Neural cell (in vitro differentiated cells): ENCODE results near the gene COIL. TPM values are rescaled to one million over a fixed set of nuclear protein-coding genes. Genes with fewer than 3 reads are reported as not detected.

Experiments
- H2AFZ ChIP-seq: fragments of 200-600, 300-800 bp; sonication (generic), shearing (Covaris generic); 2 replicates; pipeline ENCODE4 v1.6.0; 2014; ENCODE audit warnings: low read depth, mild to moderate bottlenecking, antibody characterized with exemption, low read length, moderate library complexity
- H3F3A ChIP-seq: fragments of 200-600 bp; shearing (Covaris generic); 2 replicates; pipeline ENCODE4 v1.6.1; 2016; ENCODE audit warnings: mild to moderate bottlenecking, moderate library complexity, mixed read lengths, antibody characterized with exemption, low read length; ENCODE audit not compliant: insufficient read depth, poor library complexity, severe bottlenecking
- H3K27ac ChIP-seq: fragments of 200-600, 300-800 bp; sonication (generic), shearing (Covaris generic); 2 replicates; pipeline ENCODE4 v1.5.1; 2014; ENCODE audit warnings: mild to moderate bottlenecking, low read length, moderate library complexity
- H3K27me3 ChIP-seq: fragments of 300-800, 200-600 bp; sonication (generic), shearing (Covaris generic); 2 replicates; pipeline ENCODE4 v1.6.0; 2014; ENCODE audit warnings: mild to moderate bottlenecking, low read depth, low read length, moderate library complexity; ENCODE audit not compliant: insufficient read depth
- H3K36me3 ChIP-seq: fragments of 300-800, 200-600 bp; sonication (generic), shearing (Covaris generic); 2 replicates; pipeline ENCODE4 v1.5.1; 2014; ENCODE audit warnings: mild to moderate bottlenecking, antibody characterized with exemption, low read length, moderate library complexity; ENCODE audit not compliant: insufficient read depth
- H3K4me2 ChIP-seq: fragments of 300-800, 200-600 bp; sonication (generic), shearing (Covaris generic); 2 replicates; pipeline ENCODE4 v1.6.0; 2014; ENCODE audit warnings: mild to moderate bottlenecking, low read length
- H3K4me3 ChIP-seq: fragments of 300-800, 200-600 bp; sonication (generic), shearing (Covaris generic); 2 replicates; pipeline ENCODE4 v1.5.1; 2014; ENCODE audit warnings: mild to moderate bottlenecking, low read length, moderate library complexity
- H3K79me2 ChIP-seq: fragments of 200-600 bp; shearing (Covaris generic); replicated peaks from 2 replicates; pipeline ENCODE4 v1.6.0; 2014; ENCODE audit warnings: mild to moderate bottlenecking, low read length, moderate library complexity; ENCODE audit not compliant: insufficient read depth
- H3K9ac ChIP-seq: fragments of 300-800, 200-600 bp; sonication (generic), shearing (Covaris generic); 2 replicates; pipeline ENCODE4 v1.6.1; 2016; ENCODE audit warnings: mild to moderate bottlenecking, low read length, mixed read lengths
- H3K9me2 ChIP-seq: fragments of 200-600 bp; shearing (Covaris generic); 2 replicates; pipeline ENCODE4 v1.6.1; 2016; ENCODE audit warnings: mild to moderate bottlenecking, low read length, mixed read lengths; ENCODE audit not compliant: insufficient read depth
- H3K9me3 ChIP-seq: fragments of 200-600, 300-800 bp; sonication (generic), shearing (Covaris generic); 2 replicates; pipeline ENCODE4 v1.6.1; 2016; ENCODE audit warnings: mild to moderate bottlenecking, mixed run types, low read length, moderate library complexity, mixed read lengths
- H4K20me1 ChIP-seq: fragments of 200-600 bp; shearing (Covaris generic); 2 replicates; pipeline ENCODE4 v1.6.1; 2016; ENCODE audit warnings: mild to moderate bottlenecking, mixed run types; ENCODE audit not compliant: insufficient read depth
- EP300 ChIP-seq: fragments of 450-650 bp; conservative IDR thresholded peaks from 2 replicates; pipeline ENCODE4 v1.6.1; 2014; ENCODE audit warnings: antibody characterized with exemption, mild to moderate bottlenecking, moderate library complexity; ENCODE audit not compliant: poor library complexity, severe bottlenecking
- EZH2 ChIP-seq: fragments of 200-600, 300-800 bp; shearing (Covaris generic), sonication (generic); IDR thresholded peaks from 2 replicates; pipeline ENCODE4 v1.6.1; 2014; ENCODE audit warnings: antibody characterized with exemption, low read length, borderline replicate concordance, mild to moderate bottlenecking; ENCODE audit not compliant: insufficient read depth, poor library complexity, severe bottlenecking
- MXI1 ChIP-seq: fragments of 450-650 bp; conservative IDR thresholded peaks from 2 replicates; pipeline ENCODE4 v1.6.1; 2014; ENCODE audit warnings: antibody characterized with exemption, mild to moderate bottlenecking; ENCODE audit not compliant: poor library complexity, severe bottlenecking
- POLR2AphosphoS5 ChIP-seq: IDR thresholded peaks from 2 replicates; pipeline ENCODE4 v1.6.1; 2012
- RAD21 ChIP-seq: fragments of 450-650 bp; conservative IDR thresholded peaks from 2 replicates; pipeline ENCODE4 v1.6.1; 2014; ENCODE audit warnings: antibody characterized with exemption, mild to moderate bottlenecking, moderate library complexity
- SMC3 ChIP-seq: fragments of 450-650 bp; conservative IDR thresholded peaks from 2 replicates; pipeline ENCODE4 v1.6.1; 2014; ENCODE audit warnings: antibody characterized with exemption, mild to moderate bottlenecking, moderate library complexity; ENCODE audit not compliant: poor library complexity
- TAF1 ChIP-seq: IDR thresholded peaks from 2 replicates; pipeline ENCODE4 v1.6.1; 2012; ENCODE audit warnings: low read depth
- polyA minus RNA-seq: library from RNA; depleted of rRNA, polyadenylated mRNA; stranded (reverse); fragments of >200 nt; gene quantifications from 2 replicates; pipeline ENCODE4 v1.2.3, GENCODE V29; 2014
- polyA plus RNA-seq: library from polyadenylated mRNA; depleted of rRNA; stranded (reverse); fragments of >200 nt; gene quantifications from 2 replicates; pipeline ENCODE4 v1.2.3, GENCODE V29; 2014
- TF ChIP-seq, protein P1 (sequence below): IDR thresholded peaks from 2 replicates; pipeline ENCODE4 v1.6.1; 2012; ENCODE audit warnings: borderline replicate concordance
- TF ChIP-seq, protein P2 (sequence below): fragments of 450-650 bp; IDR thresholded peaks from 2 replicates; pipeline ENCODE4 v1.5.1; 2014; ENCODE audit warnings: antibody characterized with exemption, mild to moderate bottlenecking, moderate library complexity; ENCODE audit not compliant: poor library complexity, severe bottlenecking

Gene COIL, protein sequence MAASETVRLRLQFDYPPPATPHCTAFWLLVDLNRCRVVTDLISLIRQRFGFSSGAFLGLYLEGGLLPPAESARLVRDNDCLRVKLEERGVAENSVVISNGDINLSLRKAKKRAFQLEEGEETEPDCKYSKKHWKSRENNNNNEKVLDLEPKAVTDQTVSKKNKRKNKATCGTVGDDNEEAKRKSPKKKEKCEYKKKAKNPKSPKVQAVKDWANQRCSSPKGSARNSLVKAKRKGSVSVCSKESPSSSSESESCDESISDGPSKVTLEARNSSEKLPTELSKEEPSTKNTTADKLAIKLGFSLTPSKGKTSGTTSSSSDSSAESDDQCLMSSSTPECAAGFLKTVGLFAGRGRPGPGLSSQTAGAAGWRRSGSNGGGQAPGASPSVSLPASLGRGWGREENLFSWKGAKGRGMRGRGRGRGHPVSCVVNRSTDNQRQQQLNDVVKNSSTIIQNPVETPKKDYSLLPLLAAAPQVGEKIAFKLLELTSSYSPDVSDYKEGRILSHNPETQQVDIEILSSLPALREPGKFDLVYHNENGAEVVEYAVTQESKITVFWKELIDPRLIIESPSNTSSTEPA
- polyA plus RNA-seq (39.1 and 41.1 TPM in 2 replicates), polyA minus RNA-seq (39.9 and 43.1 TPM in 2 replicates)

DNA sequence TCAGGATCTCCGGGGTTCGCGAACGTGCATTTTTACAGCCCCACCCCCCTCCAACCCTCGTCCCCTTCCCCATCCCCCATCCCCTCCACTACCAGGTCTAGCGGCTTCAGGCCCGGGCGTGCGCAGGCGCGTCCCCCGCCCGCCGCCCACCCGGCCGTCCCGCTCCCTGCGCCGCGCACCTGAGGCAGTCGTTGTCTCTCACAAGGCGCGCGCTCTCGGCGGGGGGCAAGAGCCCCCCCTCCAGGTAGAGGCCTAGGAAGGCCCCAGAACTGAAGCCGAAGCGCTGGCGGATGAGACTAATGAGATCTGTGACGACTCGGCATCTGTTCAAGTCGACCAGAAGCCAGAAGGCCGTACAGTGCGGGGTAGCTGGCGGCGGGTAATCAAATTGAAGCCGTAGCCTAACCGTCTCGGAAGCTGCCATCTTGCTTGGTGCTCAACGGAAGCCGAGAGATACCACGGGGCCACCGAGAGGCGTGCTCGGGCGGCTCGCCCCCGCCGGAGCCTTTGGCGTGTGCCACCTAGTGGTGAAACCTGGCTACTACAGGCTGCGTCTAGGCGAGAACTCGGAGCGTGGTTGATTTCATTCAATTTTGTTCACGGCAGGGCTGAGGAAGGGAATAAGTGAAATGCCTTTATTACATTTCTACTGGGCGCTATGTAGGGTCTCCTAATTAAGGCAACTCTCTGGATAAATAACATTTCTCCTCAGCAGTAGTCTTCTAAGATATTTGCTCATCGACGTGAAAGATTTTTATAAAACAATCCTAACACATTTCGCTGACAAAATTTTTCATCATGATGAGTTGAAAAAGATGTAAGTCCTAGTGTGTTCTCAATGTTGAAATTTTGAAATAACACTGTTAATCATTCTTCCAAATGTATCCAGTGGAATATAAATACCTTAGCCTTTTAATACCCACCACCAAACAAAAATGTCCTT lies at the start of gene COIL:
COIL (minus strand) TSS at position 455 of the 943 bp plus-strand sequence; CDS start at position 424, 31 bp downstream.
- TF ChIP-seq POLR2AphosphoS5 (peak; percentile 89), RAD21 (peak; percentile 70), MXI1 (peak; percentile 69), TAF1 (peak; percentile 84), SMC3 (peak; percentile 82), EP300 (peak; percentile 77), EZH2 (no peak)
- TF ChIP-seq, protein P1, sequence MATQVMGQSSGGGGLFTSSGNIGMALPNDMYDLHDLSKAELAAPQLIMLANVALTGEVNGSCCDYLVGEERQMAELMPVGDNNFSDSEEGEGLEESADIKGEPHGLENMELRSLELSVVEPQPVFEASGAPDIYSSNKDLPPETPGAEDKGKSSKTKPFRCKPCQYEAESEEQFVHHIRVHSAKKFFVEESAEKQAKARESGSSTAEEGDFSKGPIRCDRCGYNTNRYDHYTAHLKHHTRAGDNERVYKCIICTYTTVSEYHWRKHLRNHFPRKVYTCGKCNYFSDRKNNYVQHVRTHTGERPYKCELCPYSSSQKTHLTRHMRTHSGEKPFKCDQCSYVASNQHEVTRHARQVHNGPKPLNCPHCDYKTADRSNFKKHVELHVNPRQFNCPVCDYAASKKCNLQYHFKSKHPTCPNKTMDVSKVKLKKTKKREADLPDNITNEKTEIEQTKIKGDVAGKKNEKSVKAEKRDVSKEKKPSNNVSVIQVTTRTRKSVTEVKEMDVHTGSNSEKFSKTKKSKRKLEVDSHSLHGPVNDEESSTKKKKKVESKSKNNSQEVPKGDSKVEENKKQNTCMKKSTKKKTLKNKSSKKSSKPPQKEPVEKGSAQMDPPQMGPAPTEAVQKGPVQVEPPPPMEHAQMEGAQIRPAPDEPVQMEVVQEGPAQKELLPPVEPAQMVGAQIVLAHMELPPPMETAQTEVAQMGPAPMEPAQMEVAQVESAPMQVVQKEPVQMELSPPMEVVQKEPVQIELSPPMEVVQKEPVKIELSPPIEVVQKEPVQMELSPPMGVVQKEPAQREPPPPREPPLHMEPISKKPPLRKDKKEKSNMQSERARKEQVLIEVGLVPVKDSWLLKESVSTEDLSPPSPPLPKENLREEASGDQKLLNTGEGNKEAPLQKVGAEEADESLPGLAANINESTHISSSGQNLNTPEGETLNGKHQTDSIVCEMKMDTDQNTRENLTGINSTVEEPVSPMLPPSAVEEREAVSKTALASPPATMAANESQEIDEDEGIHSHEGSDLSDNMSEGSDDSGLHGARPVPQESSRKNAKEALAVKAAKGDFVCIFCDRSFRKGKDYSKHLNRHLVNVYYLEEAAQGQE: peak; percentile 74
- TF ChIP-seq, protein P2, sequence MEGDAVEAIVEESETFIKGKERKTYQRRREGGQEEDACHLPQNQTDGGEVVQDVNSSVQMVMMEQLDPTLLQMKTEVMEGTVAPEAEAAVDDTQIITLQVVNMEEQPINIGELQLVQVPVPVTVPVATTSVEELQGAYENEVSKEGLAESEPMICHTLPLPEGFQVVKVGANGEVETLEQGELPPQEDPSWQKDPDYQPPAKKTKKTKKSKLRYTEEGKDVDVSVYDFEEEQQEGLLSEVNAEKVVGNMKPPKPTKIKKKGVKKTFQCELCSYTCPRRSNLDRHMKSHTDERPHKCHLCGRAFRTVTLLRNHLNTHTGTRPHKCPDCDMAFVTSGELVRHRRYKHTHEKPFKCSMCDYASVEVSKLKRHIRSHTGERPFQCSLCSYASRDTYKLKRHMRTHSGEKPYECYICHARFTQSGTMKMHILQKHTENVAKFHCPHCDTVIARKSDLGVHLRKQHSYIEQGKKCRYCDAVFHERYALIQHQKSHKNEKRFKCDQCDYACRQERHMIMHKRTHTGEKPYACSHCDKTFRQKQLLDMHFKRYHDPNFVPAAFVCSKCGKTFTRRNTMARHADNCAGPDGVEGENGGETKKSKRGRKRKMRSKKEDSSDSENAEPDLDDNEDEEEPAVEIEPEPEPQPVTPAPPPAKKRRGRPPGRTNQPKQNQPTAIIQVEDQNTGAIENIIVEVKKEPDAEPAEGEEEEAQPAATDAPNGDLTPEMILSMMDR: peak; percentile 99
- H3K4me3 ChIP-seq: peak within 1 kb of the TSS; percentile 66
- H3K4me2 ChIP-seq: no peak within 1 kb of the TSS
- H3K27me3 ChIP-seq: no peaks in the 10 kb centered on the region
- H2AFZ ChIP-seq: no peak within 1 kb of the TSS
- peaks cover 12% of the 10 kb centered on the region for H3K79me2 ChIP-seq
- H3K9me2 ChIP-seq: no peaks in the 10 kb centered on the region
- no peaks in the 10 kb centered on the region for H4K20me1 ChIP-seq
- H3K9me3 ChIP-seq: no peaks in the 10 kb centered on the region
- peak within 1 kb of the TSS; percentile 96 for H3K27ac ChIP-seq
- no peaks in the 10 kb centered on the region for H3K36me3 ChIP-seq
- H3F3A ChIP-seq: no peaks in the 10 kb centered on the region
- peak within 1 kb of the TSS; percentile 93 for H3K9ac ChIP-seq

DNA sequence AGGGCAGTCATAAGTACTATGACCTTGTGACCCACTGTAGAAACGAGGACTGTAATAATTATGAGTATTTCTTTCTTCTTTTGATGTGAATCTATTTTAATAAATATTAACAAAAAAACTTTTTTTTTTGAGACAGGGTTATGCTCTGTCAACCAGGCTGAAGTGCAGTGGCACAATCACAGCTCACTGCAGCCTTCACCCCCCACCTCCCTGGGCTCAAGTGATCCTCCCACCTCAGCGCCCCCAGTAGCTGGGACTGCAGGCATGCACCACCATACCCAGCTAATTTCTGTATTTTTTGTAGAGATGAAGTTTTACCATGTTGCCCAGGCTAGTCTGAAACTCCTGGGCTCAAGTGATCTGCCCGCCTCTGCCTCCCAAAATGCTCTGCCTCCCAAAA lies 49.6 kb upstream of the COIL start:
- no peak overlapping the region for H3K9ac ChIP-seq
- H3K4me3 ChIP-seq: no peak overlapping the region
- H3K79me2 ChIP-seq: no peaks in the 10 kb centered on the region
- H3K4me2 ChIP-seq: no peak overlapping the region
- no peaks in the 10 kb centered on the region for H3K27me3 ChIP-seq
- TF ChIP-seq RAD21 (no peak), SMC3 (no peak), POLR2AphosphoS5 (no peak), EZH2 (no peak), TAF1 (no peak), MXI1 (no peak), EP300 (no peak)
- TF ChIP-seq, protein P1: no peak
- TF ChIP-seq, protein P2: no peak
- H2AFZ ChIP-seq: no peak overlapping the region
- no peaks in the 10 kb centered on the region for H3F3A ChIP-seq
- H4K20me1 ChIP-seq: no peaks in the 10 kb centered on the region
- H3K9me3 ChIP-seq: no peaks in the 10 kb centered on the region
- H3K9me2 ChIP-seq: no peaks in the 10 kb centered on the region
- no peak overlapping the region for H3K27ac ChIP-seq
- H3K36me3 ChIP-seq: no peaks in the 10 kb centered on the region
